ENCODE data around the gene PDZD2. TPM values are rescaled to one million over a fixed set of nuclear protein-coding genes. Genes with fewer than 3 reads are reported as not detected.

PDZD2 gene
- total RNA-seq, 1 donor from 2014 or later = 1.1 TPM

GRCh38 chr5:31641575-31641974 lies 2.6 kb downstream of the PDZD2 start:
- Mint-ChIP-seq H3K9me3 (no peaks in the 10 kb centered on the region), H3K4me3 (no peak overlapping the region), H3K27ac (no peak overlapping the region), H3K36me3 (no peaks in the 10 kb centered on the region), H3K27me3 (ENCODE audit: insufficient read depth, low read depth) (peaks cover 9% of the 10 kb centered on the region), H3K4me1 (peaks cover 13% of the 10 kb centered on the region)
- Histone ChIP-seq H2AFZ (replicated peaks) (no peak overlapping the region), H3K4me3 (no peak overlapping the region), H3K4me2 (no peak overlapping the region), H3K4me1 (peaks cover 15% of the 10 kb centered on the region), H3K27me3 (peaks cover 32% of the 10 kb centered on the region), H3K27ac (no peak overlapping the region), H3F3A (ENCODE audit: low read depth) (peaks cover 31% of the 10 kb centered on the region), H3K36me3 (no peaks in the 10 kb centered on the region), H3K9me3 (ENCODE audit: low read depth) (no peaks in the 10 kb centered on the region), H4K20me1 (ENCODE audit: low read depth) (no peaks in the 10 kb centered on the region), H3K79me2 (ENCODE audit: low read depth) (no peaks in the 10 kb centered on the region), H3K9ac (no peak overlapping the region)
- TF ChIP-seq EZH2phosphoT487 (IDR thresholded peaks at IDR 0.05) (no peak), EZH2 (IDR thresholded peaks at IDR 0.05) (no peak)
- TF ChIP-seq, protein P1, sequence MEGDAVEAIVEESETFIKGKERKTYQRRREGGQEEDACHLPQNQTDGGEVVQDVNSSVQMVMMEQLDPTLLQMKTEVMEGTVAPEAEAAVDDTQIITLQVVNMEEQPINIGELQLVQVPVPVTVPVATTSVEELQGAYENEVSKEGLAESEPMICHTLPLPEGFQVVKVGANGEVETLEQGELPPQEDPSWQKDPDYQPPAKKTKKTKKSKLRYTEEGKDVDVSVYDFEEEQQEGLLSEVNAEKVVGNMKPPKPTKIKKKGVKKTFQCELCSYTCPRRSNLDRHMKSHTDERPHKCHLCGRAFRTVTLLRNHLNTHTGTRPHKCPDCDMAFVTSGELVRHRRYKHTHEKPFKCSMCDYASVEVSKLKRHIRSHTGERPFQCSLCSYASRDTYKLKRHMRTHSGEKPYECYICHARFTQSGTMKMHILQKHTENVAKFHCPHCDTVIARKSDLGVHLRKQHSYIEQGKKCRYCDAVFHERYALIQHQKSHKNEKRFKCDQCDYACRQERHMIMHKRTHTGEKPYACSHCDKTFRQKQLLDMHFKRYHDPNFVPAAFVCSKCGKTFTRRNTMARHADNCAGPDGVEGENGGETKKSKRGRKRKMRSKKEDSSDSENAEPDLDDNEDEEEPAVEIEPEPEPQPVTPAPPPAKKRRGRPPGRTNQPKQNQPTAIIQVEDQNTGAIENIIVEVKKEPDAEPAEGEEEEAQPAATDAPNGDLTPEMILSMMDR (IDR thresholded peaks at IDR 0.05) = no peak
- no peak for DNase-seq (ENCODE audit: low spot score)

- Histone ChIP-seq H2AFZ (replicated peaks) (no peak overlapping the region), H3K27ac (no peak overlapping the region), H4K20me1 (ENCODE audit: low read depth) (no peaks in the 10 kb centered on the region), H3K36me3 (no peaks in the 10 kb centered on the region), H3K9ac (no peak overlapping the region), H3K27me3 (peaks cover 18% of the 10 kb centered on the region), H3K4me3 (no peak overlapping the region), H3K4me2 (no peak overlapping the region), H3F3A (ENCODE audit: low read depth) (peaks cover under 1% of the 10 kb centered on the region), H3K9me3 (ENCODE audit: low read depth) (no peaks in the 10 kb centered on the region), H3K4me1 (peaks cover 10% of the 10 kb centered on the region), H3K79me2 (ENCODE audit: low read depth) (no peaks in the 10 kb centered on the region)
- Mint-ChIP-seq H3K36me3 (no peaks in the 10 kb centered on the region), H3K4me1 (no peaks in the 10 kb centered on the region), H3K9me3 (no peaks in the 10 kb centered on the region), H3K27ac (no peak overlapping the region), H3K27me3 (ENCODE audit: insufficient read depth, low read depth) (peaks cover 3% of the 10 kb centered on the region), H3K4me3 (no peak overlapping the region)
- peak; percentile 8 for DNase-seq (ENCODE audit: low spot score)
- no peak for TF ChIP-seq EZH2 (IDR thresholded peaks at IDR 0.05)
- TF ChIP-seq, protein P1 (IDR thresholded peaks at IDR 0.05) = no peak
- TF ChIP-seq EZH2phosphoT487 (IDR thresholded peaks at IDR 0.05) = no peak
Measured at GRCh38 chr5:31645420-31646081, 6.6 kb downstream of the PDZD2 start.

DNA sequence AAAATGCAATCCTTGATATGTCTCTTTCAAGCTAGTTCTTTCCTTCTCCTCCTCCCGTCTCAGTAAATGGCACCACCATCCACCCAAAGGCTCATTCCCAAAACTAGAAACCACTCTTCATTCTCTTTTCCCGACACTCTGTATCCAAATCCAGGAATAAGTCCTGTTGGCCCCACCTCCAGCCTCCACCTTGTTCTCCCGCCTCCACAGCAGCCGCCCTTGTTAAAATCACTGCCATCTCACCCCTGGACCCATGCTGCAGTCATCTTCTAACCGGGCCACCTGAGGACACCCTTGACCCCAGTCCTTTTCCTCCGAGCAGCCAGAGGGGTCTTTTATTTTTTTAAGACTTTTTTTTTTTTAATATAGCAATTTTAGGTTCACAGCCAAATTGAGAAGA lies 9.4 kb downstream of the PDZD2 start:
- Histone ChIP-seq H3K4me2 (no peak overlapping the region), H3K36me3 (no peaks in the 10 kb centered on the region), H3F3A (ENCODE audit: low read depth) (no peaks in the 10 kb centered on the region), H3K9me3 (ENCODE audit: low read depth) (no peaks in the 10 kb centered on the region), H3K9ac (no peak overlapping the region), H4K20me1 (ENCODE audit: low read depth) (no peaks in the 10 kb centered on the region), H3K27ac (no peak overlapping the region), H2AFZ (replicated peaks) (no peak overlapping the region), H3K79me2 (ENCODE audit: low read depth) (no peaks in the 10 kb centered on the region), H3K27me3 (no peaks in the 10 kb centered on the region), H3K4me3 (no peak overlapping the region), H3K4me1 (peaks cover 10% of the 10 kb centered on the region)
- Mint-ChIP-seq H3K36me3 (no peaks in the 10 kb centered on the region), H3K4me1 (no peaks in the 10 kb centered on the region), H3K27me3 (ENCODE audit: insufficient read depth, low read depth) (peaks cover 3% of the 10 kb centered on the region), H3K9me3 (no peaks in the 10 kb centered on the region), H3K4me3 (no peak overlapping the region), H3K27ac (no peak overlapping the region)
- DNase-seq (ENCODE audit: low spot score) = no peak
- TF ChIP-seq, protein P1 (IDR thresholded peaks at IDR 0.05) = no peak
- TF ChIP-seq EZH2phosphoT487 (IDR thresholded peaks at IDR 0.05) (no peak), EZH2 (IDR thresholded peaks at IDR 0.05) (no peak)

Measured in neural progenitor cell (in vitro differentiated cells).